GM13977 (cell line): ENCODE measurements around the gene ELOVL5.
A peak's percentile ranks its signal among the peaks of the same experiment; 100 is the strongest.
"Not testable (repeated sequence)": the region's sequence is repeated elsewhere in the genome, so short reads cannot be mapped to it uniquely, and the experiment has no call there.

Experiments
- DNase-seq: peaks from one replicate; pipeline ENCODE4 v3.0.0; 2012; ENCODE audit warnings: low spot score
- in situ Hi-C: fragments of 300-500 bp; cut with MboI; formaldehyde crosslinking; loops from one replicate; pipeline ENCODE4 v1.12.0; 2022; ENCODE audit warnings: low sequenced_read_pairs, low pct_unique_long_range_greater_than_20kb, mixed read lengths, inconsistent platforms; ENCODE audit not compliant: unreplicated experiment
- TF ChIP-seq, protein P1 (sequence below): IDR thresholded peaks from 2 replicates; pipeline ENCODE4 v1.5.1; 2012; ENCODE audit warnings: mild to moderate bottlenecking, control low read depth; ENCODE audit not compliant: insufficient read depth; ENCODE audit errors: extremely low read depth, missing control alignments

The ELOVL5 gene

DNA sequence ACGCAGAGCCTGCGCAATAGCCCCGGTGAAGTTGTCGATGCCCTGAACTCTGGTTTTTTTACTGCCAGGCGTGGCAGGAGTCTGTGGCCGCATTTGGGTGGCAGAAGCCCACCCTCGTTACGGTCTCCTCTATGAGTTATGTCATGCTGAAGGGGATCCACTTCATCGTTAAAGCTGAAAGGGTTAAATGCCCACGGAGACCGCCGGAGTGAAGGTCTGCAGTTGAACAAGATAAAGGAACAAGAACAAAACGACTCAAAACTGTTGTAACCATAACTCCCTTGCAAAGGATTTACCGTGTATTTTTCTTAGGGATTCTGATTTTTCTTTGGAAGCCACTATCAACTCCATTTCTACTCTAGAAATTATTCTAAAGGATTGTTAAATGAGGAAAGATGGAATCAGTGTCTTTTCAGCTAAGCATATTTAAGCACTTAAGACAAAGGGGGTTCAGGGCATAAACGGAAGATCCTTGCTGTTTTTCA is 501 bp upstream of the ELOVL5 start:
- TF ChIP-seq, protein P1, sequence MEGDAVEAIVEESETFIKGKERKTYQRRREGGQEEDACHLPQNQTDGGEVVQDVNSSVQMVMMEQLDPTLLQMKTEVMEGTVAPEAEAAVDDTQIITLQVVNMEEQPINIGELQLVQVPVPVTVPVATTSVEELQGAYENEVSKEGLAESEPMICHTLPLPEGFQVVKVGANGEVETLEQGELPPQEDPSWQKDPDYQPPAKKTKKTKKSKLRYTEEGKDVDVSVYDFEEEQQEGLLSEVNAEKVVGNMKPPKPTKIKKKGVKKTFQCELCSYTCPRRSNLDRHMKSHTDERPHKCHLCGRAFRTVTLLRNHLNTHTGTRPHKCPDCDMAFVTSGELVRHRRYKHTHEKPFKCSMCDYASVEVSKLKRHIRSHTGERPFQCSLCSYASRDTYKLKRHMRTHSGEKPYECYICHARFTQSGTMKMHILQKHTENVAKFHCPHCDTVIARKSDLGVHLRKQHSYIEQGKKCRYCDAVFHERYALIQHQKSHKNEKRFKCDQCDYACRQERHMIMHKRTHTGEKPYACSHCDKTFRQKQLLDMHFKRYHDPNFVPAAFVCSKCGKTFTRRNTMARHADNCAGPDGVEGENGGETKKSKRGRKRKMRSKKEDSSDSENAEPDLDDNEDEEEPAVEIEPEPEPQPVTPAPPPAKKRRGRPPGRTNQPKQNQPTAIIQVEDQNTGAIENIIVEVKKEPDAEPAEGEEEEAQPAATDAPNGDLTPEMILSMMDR: no peak
- in situ Hi-C loops: no loop called here
- no peak for DNase-seq

DNA sequence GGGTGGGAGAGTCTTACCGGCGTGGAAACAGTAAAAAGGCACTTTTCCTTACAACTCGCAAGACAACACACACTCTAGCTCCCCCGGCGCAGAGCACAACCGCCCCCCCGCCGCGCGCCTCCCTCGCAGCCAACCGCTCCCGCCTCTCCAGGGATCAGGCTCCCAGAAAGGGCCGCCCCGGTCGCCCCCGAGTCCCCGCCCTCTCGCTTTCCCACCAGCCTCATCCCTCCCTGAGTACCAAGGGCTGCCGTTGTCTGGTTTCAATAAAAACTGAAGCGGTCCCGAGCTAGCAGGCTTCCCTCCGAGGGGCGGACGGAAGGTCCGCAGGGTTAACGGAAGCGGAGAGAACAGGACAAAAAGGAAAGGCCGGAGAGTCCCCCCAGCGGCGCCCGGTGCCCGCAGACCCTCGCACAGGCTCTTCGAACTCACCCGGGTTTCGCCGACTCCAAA is 804 bp downstream of the ELOVL5 start:
- peak; percentile 41 for DNase-seq
- in situ Hi-C loops: no loop called here
- TF ChIP-seq, protein P1: no peak

DNA sequence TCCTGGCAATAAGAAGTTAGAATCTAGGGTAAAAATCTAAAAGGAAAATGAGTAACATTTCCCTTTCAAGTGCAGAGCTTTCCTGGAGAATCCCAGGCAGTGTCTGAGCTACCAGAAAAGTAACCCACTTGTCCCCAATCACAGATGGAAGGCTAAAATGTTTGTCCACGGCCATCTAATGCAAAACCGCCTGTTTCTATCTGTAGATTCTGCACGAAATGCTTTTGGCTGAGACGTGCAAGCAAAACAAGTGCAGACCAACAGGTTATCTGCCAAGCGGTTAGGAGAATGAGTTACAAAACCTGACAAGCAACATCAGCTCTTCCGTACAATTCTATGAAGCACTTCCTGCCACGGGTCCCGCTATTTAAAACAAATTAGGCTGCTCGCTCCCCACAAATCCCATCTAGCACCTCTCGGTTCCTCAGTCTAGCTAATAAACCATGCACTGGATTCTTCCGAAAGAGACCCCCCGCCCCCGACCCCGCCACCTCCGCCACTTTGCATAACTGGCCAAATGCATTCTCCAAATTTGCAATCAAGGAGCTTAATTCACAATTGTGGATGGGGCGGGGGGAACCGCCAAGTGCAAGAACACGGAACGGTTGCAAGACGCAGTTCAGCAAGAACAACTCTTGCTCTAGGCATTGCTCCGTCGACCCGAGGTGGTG is 1.4 kb downstream of the ELOVL5 start:
- in situ Hi-C loops: no loop called here
- peak; percentile 34 for DNase-seq

DNA sequence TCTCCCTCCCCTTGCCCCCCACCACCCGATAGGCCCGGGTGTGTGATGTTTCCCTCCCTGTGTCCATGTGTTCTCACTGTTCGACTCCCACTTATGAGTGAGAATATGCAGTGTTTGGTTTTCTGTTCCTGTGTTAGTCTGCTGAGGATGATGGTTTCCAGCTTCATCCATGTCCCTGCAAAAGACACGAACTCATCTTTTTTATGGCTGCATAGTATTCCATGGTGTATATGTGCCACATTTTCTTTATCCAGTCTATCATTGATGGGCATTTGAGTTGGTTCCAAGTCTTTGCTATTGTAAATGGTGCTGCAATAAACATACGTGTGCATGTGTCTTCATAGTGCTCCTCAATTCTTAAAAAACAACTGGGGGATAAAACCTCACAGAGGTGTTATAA is 2.7 kb downstream of the ELOVL5 start:
- DNase-seq, in situ Hi-C loops: not testable (repeated sequence)

More for the DNA sequence above, 1.4 kb downstream of the ELOVL5 start:
- TF ChIP-seq, protein P1: no peak

DNA sequence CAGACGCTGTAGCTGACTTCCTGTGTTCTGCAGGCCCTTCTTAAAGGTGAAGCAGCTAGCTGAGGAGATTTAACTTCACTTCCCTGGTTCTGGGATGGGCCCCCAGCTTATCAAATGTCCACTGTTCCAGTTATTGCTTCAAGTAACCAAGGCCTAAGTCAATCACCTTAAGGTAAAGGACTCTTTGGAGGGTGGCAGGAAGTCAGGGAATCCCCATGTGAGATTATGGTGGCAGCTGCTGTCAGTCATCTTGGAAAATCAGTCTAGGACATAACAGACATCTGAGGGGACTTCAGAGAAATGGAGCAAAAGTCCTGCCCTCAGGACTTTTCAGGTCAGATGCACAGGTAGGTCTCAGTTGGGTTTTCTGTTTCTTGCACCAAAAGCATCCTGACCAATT is 3.8 kb downstream of the ELOVL5 start:
- TF ChIP-seq, protein P1: no peak
- DNase-seq: no peak
- in situ Hi-C loops: no loop called here

DNA sequence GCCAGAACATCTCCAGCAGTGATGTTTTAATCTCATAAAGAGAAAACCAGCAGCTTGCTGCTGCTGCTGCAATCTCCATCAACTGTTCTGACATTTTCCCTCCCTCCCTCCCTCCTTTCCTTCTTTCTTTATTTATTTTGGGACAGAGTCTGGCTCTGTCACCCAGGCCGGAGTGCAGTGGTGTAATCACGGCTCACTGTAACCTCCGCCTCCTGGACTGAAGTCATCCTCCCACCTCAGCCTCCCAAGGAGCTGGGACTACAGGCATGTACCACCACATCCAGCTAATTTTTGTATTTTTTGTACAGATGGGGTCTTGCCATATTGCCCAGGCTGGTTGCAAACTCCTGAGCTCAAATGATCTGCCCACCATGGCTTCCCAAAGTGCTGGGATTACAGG is 5.7 kb downstream of the ELOVL5 start:
- in situ Hi-C loops: no loop called here
- DNase-seq: no peak
- TF ChIP-seq, protein P1: no peak

DNA sequence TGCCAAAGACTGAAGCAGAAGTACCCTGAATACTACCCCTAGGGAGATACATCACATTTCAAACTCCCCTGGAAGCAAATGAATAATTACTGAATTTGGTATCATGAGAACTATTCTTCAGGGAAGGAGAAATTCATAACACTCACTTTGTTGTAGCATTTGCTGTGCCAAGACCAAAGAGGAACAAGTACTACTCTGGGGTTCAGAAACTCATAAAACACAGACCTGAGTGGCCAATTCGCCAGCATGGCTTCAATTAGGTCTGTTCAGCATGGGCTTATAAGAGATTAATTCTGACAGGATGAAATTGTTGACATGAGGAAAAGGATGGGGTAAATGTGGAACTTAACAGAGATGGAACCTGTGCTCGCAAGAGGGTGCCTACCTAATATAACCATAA is 6.5 kb downstream of the ELOVL5 start:
- in situ Hi-C loops: no loop called here
- DNase-seq: no peak
- TF ChIP-seq, protein P1: no peak
